IPS-20b (cell line): Measurements from ENCODE around the gene WWOX.

Experiments
- H3K27ac ChIP-seq: one replicate; pipeline ENCODE4 v1.5.1; 2013; ENCODE audit warnings: low read length
- H3K27me3 ChIP-seq: 2 replicates; pipeline ENCODE4 v1.6.1; 2013; ENCODE audit warnings: mild to moderate bottlenecking, low read length, inconsistent platforms; ENCODE audit not compliant: insufficient read depth
- H3K36me3 ChIP-seq: 2 replicates; pipeline ENCODE4 v1.6.1; 2013; ENCODE audit warnings: low read depth, mild to moderate bottlenecking, inconsistent platforms, low read length, moderate library complexity; ENCODE audit not compliant: insufficient read depth
- H3K4me1 ChIP-seq: 2 replicates; pipeline ENCODE4 v1.6.1; 2013; ENCODE audit warnings: mild to moderate bottlenecking, control low read depth, inconsistent platforms, low read length, moderate library complexity; ENCODE audit not compliant: insufficient read depth
- H3K4me3 ChIP-seq: 2 replicates; pipeline ENCODE4 v1.5.1; 2013; ENCODE audit warnings: mild to moderate bottlenecking, low read length, inconsistent platforms
- H3K9ac ChIP-seq: 2 replicates; pipeline ENCODE4 v1.6.1; 2013; ENCODE audit warnings: low read depth, mild to moderate bottlenecking, inconsistent platforms, low read length, moderate library complexity
- H3K9me3 ChIP-seq: 2 replicates; pipeline ENCODE4 v1.6.1; 2013; ENCODE audit warnings: mild to moderate bottlenecking, low read depth, low read length, inconsistent platforms; ENCODE audit not compliant: insufficient read depth

WWOX gene

GRCh38 chr16:78200623-78201096, 101.2 kb downstream of the WWOX start:
- no peaks in the 10 kb centered on the region for H3K27me3 ChIP-seq
- no peaks in the 10 kb centered on the region for H3K9me3 ChIP-seq
- H3K36me3 ChIP-seq, result no peaks in the 10 kb centered on the region
- H3K4me1 ChIP-seq, result peaks cover 6% of the 10 kb centered on the region; the same call in 1 of the 2 replicates
- H3K9ac ChIP-seq, result no peak overlapping the region
- H3K27ac ChIP-seq, result no peak overlapping the region
- H3K4me3 ChIP-seq, result no peak overlapping the region

- no peak overlapping the region for H3K27ac ChIP-seq
- no peaks in the 10 kb centered on the region for H3K4me1 ChIP-seq
- no peaks in the 10 kb centered on the region for H3K9me3 ChIP-seq
- no peaks in the 10 kb centered on the region for H3K27me3 ChIP-seq
- H3K36me3 ChIP-seq, result no peaks in the 10 kb centered on the region
- H3K9ac ChIP-seq, result no peak overlapping the region
- no peak overlapping the region for H3K4me3 ChIP-seq
These were observed 106.1 kb downstream of the WWOX start for GRCh38 chr16:78205506-78205905.

- Histone ChIP-seq H3K4me1 (no peaks in the 10 kb centered on the region), H3K27me3 (no peaks in the 10 kb centered on the region), H3K36me3 (no peaks in the 10 kb centered on the region), H3K9ac (no peak overlapping the region), H3K9me3 (no peaks in the 10 kb centered on the region), H3K27ac (no peak overlapping the region), H3K4me3 (no peak overlapping the region)
These were observed 107.3 kb downstream of the WWOX start for GRCh38 chr16:78206623-78207223.

DNA sequence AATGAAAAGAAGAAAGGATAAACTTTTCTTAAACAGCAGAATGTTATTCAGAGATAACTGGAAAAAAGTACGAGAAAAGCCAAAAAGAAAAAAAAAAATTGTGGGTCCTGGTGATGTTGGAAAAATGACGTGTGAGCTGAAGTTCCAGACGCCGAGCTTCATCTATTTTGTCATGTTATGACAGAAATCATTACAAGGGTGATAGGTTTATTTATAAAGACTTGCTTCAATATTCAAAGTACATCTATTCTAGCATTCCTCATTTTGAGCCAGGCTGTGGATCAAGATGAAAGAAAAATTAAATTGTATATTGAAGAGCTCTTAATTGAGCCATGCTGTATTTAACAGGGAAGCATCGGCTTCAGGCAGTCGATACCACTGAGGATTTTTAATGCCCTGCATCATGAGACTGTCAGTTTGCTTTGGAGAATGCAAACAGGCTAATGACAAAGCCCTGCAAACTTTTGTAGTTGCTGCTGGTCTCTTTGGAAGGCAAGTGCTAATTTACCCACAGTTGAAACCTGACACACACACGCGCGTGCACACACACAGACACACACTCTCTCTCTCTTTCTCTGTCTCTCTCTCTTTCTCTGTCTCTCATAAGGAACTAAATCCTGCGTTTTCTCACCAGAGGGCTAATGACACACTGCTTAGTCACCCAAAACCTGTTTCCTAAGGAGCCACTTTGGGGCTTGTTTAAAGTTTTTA, 110.7 kb downstream of the WWOX start:
- Histone ChIP-seq H3K4me1 (no peaks in the 10 kb centered on the region; the same call in 1 of the 2 replicates), H3K27me3 (no peaks in the 10 kb centered on the region), H3K27ac (no peak overlapping the region), H3K36me3 (no peaks in the 10 kb centered on the region), H3K9ac (no peak overlapping the region), H3K9me3 (no peaks in the 10 kb centered on the region), H3K4me3 (no peak overlapping the region)

- no peak overlapping the region for H3K9ac ChIP-seq
- H3K9me3 ChIP-seq, result no peaks in the 10 kb centered on the region
- H3K36me3 ChIP-seq, result no peaks in the 10 kb centered on the region
- no peak overlapping the region for H3K27ac ChIP-seq
- H3K4me1 ChIP-seq, result no peaks in the 10 kb centered on the region; the same call in 1 of the 2 replicates
- no peak overlapping the region for H3K4me3 ChIP-seq
- H3K27me3 ChIP-seq, result no peaks in the 10 kb centered on the region
These were observed 111.7 kb downstream of the WWOX start for GRCh38 chr16:78211020-78211599.

- H3K9ac ChIP-seq, result no peak overlapping the region
- H3K4me3 ChIP-seq, result no peak overlapping the region
- H3K36me3 ChIP-seq, result no peaks in the 10 kb centered on the region
- H3K4me1 ChIP-seq, result no peaks in the 10 kb centered on the region; the same call in 1 of the 2 replicates
- H3K27ac ChIP-seq, result no peak overlapping the region
- H3K9me3 ChIP-seq, result no peaks in the 10 kb centered on the region
- no peaks in the 10 kb centered on the region for H3K27me3 ChIP-seq
These were observed 112.5 kb downstream of the WWOX start for GRCh38 chr16:78211946-78212345.

DNA sequence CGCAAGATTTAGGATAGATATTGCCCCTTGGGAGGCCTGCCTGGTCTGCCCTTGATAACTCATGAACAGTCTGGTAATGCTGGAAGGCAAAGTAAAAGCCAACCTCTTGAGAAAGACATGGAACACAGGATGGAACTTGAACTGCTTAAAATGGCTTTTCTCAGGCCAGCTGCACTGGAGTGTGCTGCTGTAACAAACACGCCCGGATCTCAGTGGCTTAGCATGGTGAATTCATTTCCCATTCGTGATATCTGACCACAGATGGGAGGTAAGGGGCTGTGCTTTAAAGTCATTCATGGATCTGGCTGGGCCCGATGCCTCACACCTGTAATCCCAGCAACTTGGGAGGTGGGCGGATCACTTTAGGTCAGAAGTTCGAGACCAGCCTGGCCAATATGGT, 113.2 kb downstream of the WWOX start:
- Histone ChIP-seq H3K4me3 (no peak overlapping the region), H3K27ac (no peak overlapping the region), H3K36me3 (no peaks in the 10 kb centered on the region), H3K4me1 (no peaks in the 10 kb centered on the region; the same call in 1 of the 2 replicates), H3K9me3 (no peaks in the 10 kb centered on the region), H3K27me3 (no peaks in the 10 kb centered on the region), H3K9ac (no peak overlapping the region)

GRCh38 chr16:78213751-78214150, 114.3 kb downstream of the WWOX start:
- Histone ChIP-seq H3K27ac (no peak overlapping the region), H3K36me3 (no peaks in the 10 kb centered on the region), H3K9ac (no peak overlapping the region), H3K27me3 (no peaks in the 10 kb centered on the region), H3K9me3 (no peaks in the 10 kb centered on the region), H3K4me1 (no peaks in the 10 kb centered on the region; the same call in 1 of the 2 replicates), H3K4me3 (no peak overlapping the region)

- no peaks in the 10 kb centered on the region; the same call in 1 of the 2 replicates for H3K4me1 ChIP-seq
- no peak overlapping the region for H3K9ac ChIP-seq
- no peaks in the 10 kb centered on the region for H3K9me3 ChIP-seq
- no peak overlapping the region for H3K27ac ChIP-seq
- H3K27me3 ChIP-seq, result no peaks in the 10 kb centered on the region
- H3K4me3 ChIP-seq, result no peak overlapping the region
- no peaks in the 10 kb centered on the region for H3K36me3 ChIP-seq
These were observed 115.8 kb downstream of the WWOX start for GRCh38 chr16:78215222-78215621.

- Histone ChIP-seq H3K9me3 (no peaks in the 10 kb centered on the region), H3K4me3 (no peak overlapping the region), H3K4me1 (no peaks in the 10 kb centered on the region; the same call in 1 of the 2 replicates), H3K9ac (no peak overlapping the region), H3K36me3 (no peaks in the 10 kb centered on the region), H3K27me3 (no peaks in the 10 kb centered on the region), H3K27ac (no peak overlapping the region)
These were observed 116.8 kb downstream of the WWOX start for GRCh38 chr16:78216166-78216745.

DNA sequence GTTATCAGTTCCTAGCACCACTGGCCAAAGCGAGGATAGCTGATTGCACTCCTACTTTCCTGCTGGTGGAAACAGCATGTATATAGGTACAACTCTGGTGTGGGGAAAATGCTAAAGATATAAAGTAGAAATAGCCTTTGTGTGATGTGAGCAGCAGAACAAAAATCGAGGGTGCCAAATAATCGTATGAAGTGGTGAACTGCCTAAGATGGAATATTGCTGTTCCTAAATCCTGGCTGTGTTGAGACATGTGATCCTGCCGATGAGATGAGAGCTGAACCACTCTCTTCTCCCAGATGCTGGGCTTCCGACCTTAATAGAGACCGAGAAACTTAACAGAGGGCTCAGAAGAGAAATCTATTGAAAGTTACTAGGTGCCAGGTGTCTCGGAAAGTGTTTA, 117.8 kb downstream of the WWOX start:
- no peak overlapping the region for H3K9ac ChIP-seq
- no peaks in the 10 kb centered on the region for H3K27me3 ChIP-seq
- H3K27ac ChIP-seq, result no peak overlapping the region
- H3K9me3 ChIP-seq, result no peaks in the 10 kb centered on the region
- no peaks in the 10 kb centered on the region; the same call in 1 of the 2 replicates for H3K4me1 ChIP-seq
- no peaks in the 10 kb centered on the region for H3K36me3 ChIP-seq
- no peak overlapping the region for H3K4me3 ChIP-seq
